Calu3 (cell line): ENCODE measurements around the gene REPS1. TPM values are rescaled to one million over a fixed set of nuclear protein-coding genes. Genes with fewer than 3 reads are reported as not detected.

Experiments
- BruUV-seq: library from RNA; stranded (reverse); fragments of 400-500 nt; replicated peaks from 2 replicates; lab custom pipeline; 2021; lab: Mats Ljungman, UMichigan
- CTCF ChIA-PET: fragments of 300-600 bp; sonication (Branson Sonifier 250); formaldehyde crosslinking; loops from one replicate; lab custom pipeline; 2022; ENCODE audit warnings: antibody characterized with exemption; lab: Charles Lee
- DNase-seq: peaks from one replicate; pipeline ENCODE4 v3.0.0; 2022
- H3K27ac Mint-ChIP-seq: one replicate; pipeline ENCODE4 v1.8.0; 2022; ENCODE audit warnings: mixed read lengths; ENCODE audit not compliant: unreplicated experiment
- H3K27me3 Mint-ChIP-seq: one replicate; pipeline ENCODE4 v1.8.0; 2022; ENCODE audit warnings: mixed read lengths; ENCODE audit not compliant: unreplicated experiment
- H3K36me3 Mint-ChIP-seq: one replicate; pipeline ENCODE4 v1.8.0; 2022; ENCODE audit warnings: mild to moderate bottlenecking, moderate library complexity, mixed read lengths; ENCODE audit not compliant: insufficient read depth, unreplicated experiment
- H3K4me1 Mint-ChIP-seq: one replicate; pipeline ENCODE4 v1.8.0; 2022; ENCODE audit warnings: mild to moderate bottlenecking, low read depth, mixed read lengths; ENCODE audit not compliant: unreplicated experiment
- H3K4me3 Mint-ChIP-seq: one replicate; pipeline ENCODE4 v1.8.0; 2022; ENCODE audit warnings: mild to moderate bottlenecking, low read depth, moderate library complexity, mixed read lengths; ENCODE audit not compliant: unreplicated experiment
- H3K9me3 Mint-ChIP-seq: one replicate; pipeline ENCODE4 v1.8.0; 2022; ENCODE audit warnings: low read depth, mixed read lengths; ENCODE audit not compliant: unreplicated experiment
- CTCF ChIP-seq: fragments of 200-600 bp; IDR thresholded peaks from one replicate; pipeline ENCODE4 v1.8.0; 2022; ENCODE audit warnings: antibody characterized with exemption; ENCODE audit not compliant: unreplicated experiment
- intact Hi-C: fragments of 100-400 bp; cut with micrococcal nuclease; formaldehyde crosslinking; loops from one replicate; pipeline ENCODE4 v1.10.0; 2022; ENCODE audit not compliant: unreplicated experiment
- total RNA-seq: library from RNA; stranded (reverse); gene quantifications from 2 replicates; pipeline ENCODE4 v1.2.3, GENCODE V29; 2022

The REPS1 gene
- total RNA-seq, 1 experiment from 2014 or later = 29.5 TPM

DNA sequence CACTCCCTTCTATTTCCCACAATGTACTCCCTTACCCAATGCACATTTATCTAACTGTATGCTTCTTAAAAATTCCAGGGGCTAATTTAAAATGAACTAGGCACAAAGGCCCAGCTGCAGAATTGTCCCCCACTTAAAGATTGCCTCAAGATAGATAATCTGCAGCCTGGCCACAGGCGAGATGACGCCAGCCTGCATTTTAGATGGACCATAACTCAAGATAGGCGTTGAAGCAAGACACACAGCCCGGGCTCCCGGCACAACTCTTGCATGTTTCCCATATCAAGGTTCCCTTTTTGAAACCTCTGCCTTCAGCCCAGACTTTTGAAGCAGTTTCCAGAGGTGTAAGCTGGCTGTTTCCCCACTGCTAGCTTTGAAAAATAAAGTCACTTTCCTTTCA is 3.2 kb upstream of the REPS1 start:
- intact Hi-C loops = no loop called here
- no TSS peak for BruUV-seq
- Mint-ChIP-seq H3K4me3 (no peak overlapping the region), H3K27me3 (no peaks in the 10 kb centered on the region), H3K27ac (no peak overlapping the region), H3K36me3 (peaks cover 21% of the 10 kb centered on the region), H3K9me3 (no peaks in the 10 kb centered on the region), H3K4me1 (no peaks in the 10 kb centered on the region)
- TF ChIP-seq CTCF = no peak
- no peak for DNase-seq
- CTCF ChIA-PET = no interaction called here

DNA sequence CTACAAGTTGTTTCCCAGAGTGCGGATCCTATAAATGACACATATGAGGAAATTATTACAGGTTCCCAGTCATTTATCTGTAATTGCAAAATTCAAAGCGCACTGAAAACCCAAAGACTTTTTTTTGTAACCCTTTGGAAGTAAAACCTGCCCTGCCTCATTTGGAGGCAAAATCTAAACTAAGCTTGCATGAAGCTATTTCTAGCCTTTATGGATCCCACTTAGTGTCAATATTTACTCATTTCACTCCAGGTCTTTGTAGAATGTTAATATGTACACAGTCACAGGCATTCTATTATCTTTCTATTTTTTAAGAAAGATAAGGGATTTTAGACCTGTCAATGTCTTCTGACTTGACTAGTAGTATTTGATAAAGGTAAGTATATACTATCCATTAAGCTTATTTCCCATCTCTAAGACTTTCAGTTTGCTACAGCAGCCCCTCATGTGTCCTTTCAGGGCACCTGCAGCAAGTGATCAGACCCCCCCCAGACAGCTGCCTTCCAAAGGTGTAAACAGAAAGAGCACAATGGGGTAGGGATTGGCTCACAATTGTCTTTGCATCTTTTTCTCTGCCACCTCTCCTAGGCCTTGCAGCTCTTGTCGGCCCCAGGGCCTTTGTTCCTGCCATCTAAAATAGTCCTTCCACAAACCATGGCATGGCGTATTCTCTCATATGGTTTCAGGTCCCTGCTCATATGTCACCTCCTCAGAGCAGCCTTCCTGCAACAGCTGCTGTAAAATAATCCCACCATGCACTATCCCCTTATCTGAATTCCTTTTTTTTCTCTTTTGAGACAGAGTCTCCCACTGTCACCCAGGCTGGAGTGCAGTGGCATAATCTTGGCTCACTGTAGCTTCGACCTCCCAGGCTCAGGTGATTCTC is 1.3 kb upstream of the REPS1 start:
- BruUV-seq = no TSS peak
- DNase-seq = no peak
- no peak for TF ChIP-seq CTCF
- Mint-ChIP-seq H3K9me3 (no peaks in the 10 kb centered on the region), H3K27ac (no peak overlapping the region), H3K4me1 (no peaks in the 10 kb centered on the region), H3K36me3 (peaks cover 21% of the 10 kb centered on the region), H3K27me3 (no peaks in the 10 kb centered on the region), H3K4me3 (no peak overlapping the region)
- CTCF ChIA-PET = no interaction called here
- intact Hi-C loops = loop anchor here (5.0 kb wide), 1 partner anchor 38 kb away; the partner anchor contains the start of gene ABRACL

GRCh38 chr6:138988469-138988834 is 399 bp upstream of the REPS1 start:
- no TSS peak for BruUV-seq

DNA sequence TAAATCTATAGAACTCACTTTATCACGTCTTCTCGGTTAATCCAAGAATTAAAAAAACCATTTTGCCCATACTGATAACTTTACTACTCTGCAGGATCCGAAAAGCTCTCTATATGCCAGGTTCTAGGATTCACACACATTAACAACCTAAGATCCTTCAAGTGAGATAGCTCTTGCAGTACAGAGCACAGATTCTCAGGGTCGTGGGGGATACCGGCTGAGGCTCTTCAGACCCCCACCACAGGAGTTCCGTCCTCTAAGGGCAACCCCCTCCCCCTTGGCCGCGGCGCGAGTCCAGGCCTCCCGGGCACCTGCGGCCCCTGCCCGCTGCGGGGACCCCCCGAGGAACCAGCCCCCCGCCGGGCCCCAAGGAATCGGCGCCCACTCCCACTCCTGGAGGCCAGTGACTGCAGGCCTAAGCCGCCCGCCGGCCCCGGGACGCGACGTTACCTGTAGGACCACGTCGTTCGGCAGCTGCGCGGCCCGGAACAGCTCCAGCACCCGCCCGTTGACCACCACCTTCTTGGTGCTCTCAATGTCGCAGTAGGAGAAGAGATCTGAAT is 892 bp downstream of the REPS1 start:
- Mint-ChIP-seq H3K9me3 (no peaks in the 10 kb centered on the region), H3K27me3 (no peaks in the 10 kb centered on the region), H3K36me3 (peaks cover 21% of the 10 kb centered on the region), H3K27ac (peak overlapping the region; percentile 60), H3K4me3 (peak overlapping the region; percentile 79), H3K4me1 (no peaks in the 10 kb centered on the region)
- TF ChIP-seq CTCF = no peak
- intact Hi-C loops = loop anchor here (5.0 kb wide), 1 partner anchor 40 kb away; the partner anchor contains the start of gene ABRACL
- DNase-seq = peak; percentile 6
- CTCF ChIA-PET = interaction anchor here (0.6 to 1.9 kb wide), 3 partner anchors 36 to 170 kb away, joined by 3 to 5 read pairs (median 3); no protein-coding TSS in a partner anchor
- BruUV-seq = no TSS peak

More at GRCh38 chr6:138988469-138988834, 399 bp upstream of the REPS1 start:
- H3K4me1 Mint-ChIP-seq = no peaks in the 10 kb centered on the region
- CTCF ChIA-PET = no interaction called here
- H3K27me3 Mint-ChIP-seq = no peaks in the 10 kb centered on the region
- H3K9me3 Mint-ChIP-seq = no peaks in the 10 kb centered on the region
- TF ChIP-seq CTCF = no peak
- H3K4me3 Mint-ChIP-seq = peak overlapping the region; percentile 79
- intact Hi-C loops = loop anchor here (1.0 to 5.0 kb wide), 2 partner anchors 39 to 171 kb away; partner anchors contain the start of gene ABRACL
- H3K27ac Mint-ChIP-seq = no peak overlapping the region
- peaks cover 21% of the 10 kb centered on the region for H3K36me3 Mint-ChIP-seq
- DNase-seq = no peak
